Glomerular visceral epithelial cell (primary cell): Measurements from ENCODE around the gene TBL1Y.
"Not testable (repeated sequence)": the region's sequence is repeated elsewhere in the genome, so short reads cannot be mapped to it uniquely, and the experiment has no call there.

Source experiments
- DNase-seq: peaks from one replicate; pipeline ENCODE4 v3.0.0-alpha.2; 2016; ENCODE audit errors: extremely low spot score

The TBL1Y gene

GRCh38 chrY:7080548-7080947 lies 170.1 kb downstream of the TBL1Y start:
- not testable (repeated sequence) for DNase-seq

GRCh38 chrY:7085606-7086005 lies 175.1 kb downstream of the TBL1Y start:
- DNase-seq: peak; percentile 56

GRCh38 chrY:7092836-7093235 lies 182.3 kb downstream of the TBL1Y start:
- peak; percentile 0 for DNase-seq

- no peak for DNase-seq
Observed at GRCh38 chrY:7094365-7094764, 183.9 kb downstream of the TBL1Y start.

GRCh38 chrY:7097021-7097420 lies 186.5 kb downstream of the TBL1Y start:
- no peak for DNase-seq

- DNase-seq: no peak
Observed at GRCh38 chrY:7099742-7100141, 189.2 kb downstream of the TBL1Y start.

GRCh38 chrY:7102680-7103079 lies 192.2 kb downstream of the TBL1Y start:
- DNase-seq: no peak

- no peak for DNase-seq
Observed at GRCh38 chrY:7107179-7107578, 196.7 kb downstream of the TBL1Y start.

GRCh38 chrY:7110086-7110485 lies 199.6 kb downstream of the TBL1Y start:
- DNase-seq: no peak

- DNase-seq: no peak
Observed at GRCh38 chrY:7115871-7116270, 205.4 kb downstream of the TBL1Y start.

- no peak for DNase-seq
Observed at GRCh38 chrY:7122202-7122601, 211.7 kb downstream of the TBL1Y start.

GRCh38 chrY:7125136-7126056 lies 214.9 kb downstream of the TBL1Y start:
- DNase-seq: no peak

- no peak for DNase-seq
Observed at GRCh38 chrY:7128211-7128610, 217.7 kb downstream of the TBL1Y start.
